Left hindlimb (tissue), 1 donor: ENCODE data around the gene PPM1M.
"Not testable (repeated sequence)": the region's sequence is repeated elsewhere in the genome, so short reads cannot be mapped to it uniquely, and the experiment has no call there.

Experiments used
- DNase-seq: peaks from one replicate; pipeline ENCODE4 v3.0.0-alpha.2; 2018

Gene PPM1M

DNA sequence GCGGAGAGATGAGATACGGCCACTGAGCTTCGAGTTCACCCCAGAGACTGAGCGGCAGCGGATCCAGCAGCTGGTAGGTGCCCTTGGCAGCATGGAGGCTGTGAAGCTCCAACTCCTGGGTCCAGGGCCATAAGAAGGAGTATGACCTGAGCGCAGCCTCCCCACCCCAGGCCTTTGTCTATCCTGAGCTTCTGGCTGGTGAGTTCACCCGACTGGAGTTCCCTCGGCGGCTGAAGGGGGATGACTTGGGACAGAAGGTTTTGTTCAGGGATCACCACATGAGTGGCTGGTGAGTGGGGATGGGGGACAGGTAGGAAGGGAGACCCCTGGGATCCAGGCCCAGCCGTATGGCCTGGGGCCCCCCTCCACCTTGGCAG, 2.6 kb downstream of the PPM1M start:
- DNase-seq, result no peak

GRCh38 chr3:52248816-52249547, 3.4 kb downstream of the PPM1M start:
- DNase-seq, result no peak

DNA sequence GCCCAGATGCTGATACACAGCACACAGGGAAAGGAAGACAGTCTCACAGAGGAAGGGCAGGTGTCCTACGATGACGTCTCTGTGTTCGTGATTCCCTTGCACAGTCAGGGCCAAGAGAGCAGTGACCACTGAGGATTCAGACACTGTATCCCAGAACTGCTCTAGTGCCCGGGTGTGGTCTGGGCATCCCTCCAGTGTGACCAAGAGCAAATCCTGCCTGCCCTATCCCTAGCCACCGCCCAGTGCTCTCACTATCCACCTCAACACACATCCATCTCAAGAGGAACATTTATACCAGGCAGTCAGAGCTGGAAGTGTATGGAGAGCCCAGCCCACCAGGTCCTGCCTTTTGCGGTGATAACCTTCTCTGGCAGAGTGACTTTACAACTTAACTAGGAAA, 4.1 kb downstream of the PPM1M start:
- DNase-seq, result no peak

GRCh38 chr3:52250122-52250521, 4.6 kb downstream of the PPM1M start:
- DNase-seq, result no peak

GRCh38 chr3:52253314-52254304, 8.1 kb downstream of the PPM1M start:
- DNase-seq, result no peak

GRCh38 chr3:52254608-52255007, 9.0 kb downstream of the PPM1M start:
- DNase-seq, result no peak

GRCh38 chr3:52256159-52256558, 10.6 kb downstream of the PPM1M start:
- DNase-seq, result no peak

DNA sequence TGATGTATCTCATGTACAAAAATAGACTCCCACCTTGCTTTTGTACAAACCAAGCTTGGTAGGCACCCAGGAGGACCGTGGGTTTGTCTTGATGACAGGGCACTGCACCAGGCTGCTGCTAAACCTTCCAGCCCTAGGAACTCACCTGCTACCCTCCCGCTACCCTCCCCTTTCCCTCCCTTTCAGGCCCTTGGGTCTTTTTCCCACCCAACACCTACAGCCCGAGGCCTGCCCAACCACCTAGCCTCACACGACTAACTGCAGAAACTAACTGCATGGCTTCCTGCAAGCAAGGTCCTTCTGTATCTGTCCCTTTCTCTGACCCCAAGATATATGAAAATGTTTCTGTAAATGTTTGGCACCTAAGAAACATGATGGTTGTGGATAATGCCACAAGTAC, 11.1 kb downstream of the PPM1M start:
- no peak for DNase-seq

DNA sequence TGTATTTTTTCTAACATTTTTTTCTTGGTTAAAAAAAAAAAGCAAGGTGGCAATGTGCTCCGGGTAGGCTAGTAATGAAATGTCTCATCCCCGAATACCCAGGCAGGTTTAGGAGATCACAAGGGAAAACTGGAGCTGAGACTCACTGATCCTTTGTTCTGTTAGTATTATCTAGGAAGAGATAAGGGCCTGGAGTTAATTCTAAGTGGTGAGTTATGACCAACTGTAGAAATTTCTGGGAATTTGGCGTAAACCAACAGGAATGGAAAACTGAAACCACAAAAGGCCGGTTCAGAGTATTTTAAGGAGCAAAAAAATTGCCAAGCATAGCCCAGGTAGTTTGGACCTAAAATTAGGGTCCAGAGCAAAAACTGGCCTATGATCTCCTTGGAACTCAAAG, 12.4 kb downstream of the PPM1M start:
- DNase-seq, result no peak

GRCh38 chr3:52259035-52259434, 13.5 kb downstream of the PPM1M start:
- DNase-seq, result no peak

DNA sequence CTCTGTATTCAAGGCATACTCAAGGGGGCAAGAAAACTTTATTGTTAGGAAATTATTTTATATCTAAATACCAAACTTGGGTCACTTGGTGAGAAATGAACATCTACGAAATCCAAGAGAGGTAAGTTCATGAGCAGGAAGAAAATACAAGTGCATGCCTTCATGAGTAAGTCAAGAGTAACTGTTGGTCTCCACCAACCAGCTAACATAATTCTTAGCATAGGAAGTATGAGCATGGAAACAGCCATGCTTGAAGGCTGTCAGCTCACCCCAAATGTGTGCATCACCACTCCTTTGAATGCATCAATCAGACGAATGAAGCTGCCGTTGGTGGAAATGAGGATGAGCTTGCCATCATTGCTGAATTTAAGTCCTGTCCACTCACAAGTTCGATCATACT, 13.9 kb downstream of the PPM1M start:
- DNase-seq, result no peak

DNA sequence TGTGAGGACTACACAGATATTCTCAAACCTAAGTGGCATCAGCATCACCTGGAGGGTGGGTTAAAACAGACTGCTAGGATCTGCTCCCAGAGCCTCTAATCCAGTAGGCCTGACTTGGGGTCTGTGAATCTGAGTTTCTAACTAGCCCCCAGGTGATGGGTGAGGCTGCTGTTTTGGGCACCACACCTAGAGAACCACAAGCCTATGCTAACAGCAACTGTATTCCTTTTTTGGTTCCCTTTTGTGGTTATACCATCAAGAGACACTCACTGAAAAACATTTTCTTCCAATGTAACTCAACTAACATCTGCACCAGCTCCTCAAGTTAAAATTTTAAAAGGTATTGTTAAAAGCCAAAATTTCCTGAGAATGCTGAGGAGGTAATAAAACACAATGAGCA, 16.9 kb downstream of the PPM1M start:
- DNase-seq, result no peak

DNA sequence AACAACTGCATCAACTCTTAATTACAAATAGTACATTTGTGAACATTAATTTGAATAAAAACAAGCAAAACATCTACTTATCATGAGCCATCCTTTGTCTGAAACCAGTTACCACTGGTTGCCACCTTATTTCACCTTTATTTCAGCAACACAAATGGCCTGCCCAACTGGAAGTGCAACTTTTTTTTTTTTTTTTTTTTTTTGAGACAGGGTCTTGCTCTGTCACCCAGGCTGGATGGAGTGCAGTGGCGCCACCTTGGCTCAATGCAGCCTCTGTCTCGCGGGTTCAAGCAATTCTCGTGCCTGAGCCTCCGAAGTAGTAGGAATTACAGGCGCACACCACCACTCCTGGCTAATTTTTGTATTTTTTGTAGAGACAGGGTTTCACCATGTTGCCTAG, 19.8 kb downstream of the PPM1M start:
- DNase-seq, result no peak

DNA sequence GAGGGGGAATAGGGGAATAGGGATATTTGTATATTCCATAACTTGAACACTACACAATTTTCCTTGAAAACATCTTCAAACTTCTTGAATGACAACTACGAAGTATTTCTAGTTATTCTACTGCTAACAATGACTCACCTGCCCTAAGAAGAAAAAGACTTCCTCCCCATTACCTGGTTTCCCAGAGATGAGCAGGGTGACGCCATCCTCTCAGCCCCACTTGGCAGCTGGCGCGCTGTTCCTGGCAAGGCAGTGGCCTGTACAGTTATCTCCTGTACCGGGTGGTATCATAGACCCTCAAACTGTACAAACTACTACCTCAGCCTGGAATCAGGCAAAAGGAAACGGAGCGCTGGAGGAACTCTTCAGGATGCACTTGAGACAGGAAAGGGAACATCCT, 22.5 kb downstream of the PPM1M start:
- no peak for DNase-seq

GRCh38 chr3:52269776-52270175, 24.2 kb downstream of the PPM1M start:
- no peak for DNase-seq

DNA sequence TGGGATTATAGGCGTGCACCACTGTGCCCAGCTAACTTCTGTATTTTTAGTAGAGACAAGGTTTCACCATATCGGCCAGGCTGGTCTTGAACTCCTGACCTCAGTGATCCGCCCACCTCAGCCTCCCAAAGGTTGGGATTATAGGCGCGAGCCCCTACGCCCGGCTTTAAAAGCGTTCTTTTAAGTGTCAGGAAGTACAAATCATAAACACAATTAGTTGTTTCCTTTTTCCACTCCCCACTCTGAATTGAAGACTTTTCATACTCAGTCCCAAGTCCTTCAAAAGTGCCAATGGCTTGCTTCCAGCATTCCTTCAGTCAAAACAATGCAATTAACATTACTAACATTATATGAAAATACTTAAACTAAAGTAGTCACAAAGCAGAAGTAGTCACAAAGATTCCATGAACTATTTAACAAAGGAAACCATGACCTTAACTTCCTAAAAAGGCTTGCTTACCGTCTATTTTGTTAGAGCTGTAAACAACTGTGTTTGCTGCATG, 24.7 kb downstream of the PPM1M start:
- DNase-seq, result no peak

- not testable (repeated sequence) for DNase-seq
These were observed 26.6 kb downstream of the PPM1M start for GRCh38 chr3:52272172-52272571.

DNA sequence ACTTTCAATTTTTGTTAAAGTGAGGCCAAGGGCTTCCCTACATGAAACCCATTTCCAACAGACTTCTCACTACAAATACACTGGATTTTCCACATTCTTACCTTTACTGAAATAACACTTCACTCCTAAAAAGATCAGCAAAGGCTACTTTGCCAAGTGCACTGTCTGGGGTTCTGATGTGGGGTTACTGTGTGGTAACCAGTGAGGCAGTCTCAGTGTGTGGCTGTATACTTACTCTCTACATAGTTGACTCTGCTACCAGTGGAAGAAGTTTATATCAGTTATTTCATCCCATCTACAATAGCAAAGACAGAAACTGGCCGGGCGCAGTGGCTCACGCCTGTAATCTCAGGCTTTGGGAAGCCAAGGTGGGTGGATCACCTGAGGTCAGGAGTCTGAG, 27.3 kb downstream of the PPM1M start:
- DNase-seq, result no peak

- DNase-seq, result not testable (repeated sequence)
These were observed 29.2 kb downstream of the PPM1M start for GRCh38 chr3:52274781-52275180.

- peak; percentile 79 for DNase-seq
These were observed 31.8 kb downstream of the PPM1M start for GRCh38 chr3:52277071-52277964.

GRCh38 chr3:52277972-52278509, 32.5 kb downstream of the PPM1M start:
- DNase-seq, result no peak

DNA sequence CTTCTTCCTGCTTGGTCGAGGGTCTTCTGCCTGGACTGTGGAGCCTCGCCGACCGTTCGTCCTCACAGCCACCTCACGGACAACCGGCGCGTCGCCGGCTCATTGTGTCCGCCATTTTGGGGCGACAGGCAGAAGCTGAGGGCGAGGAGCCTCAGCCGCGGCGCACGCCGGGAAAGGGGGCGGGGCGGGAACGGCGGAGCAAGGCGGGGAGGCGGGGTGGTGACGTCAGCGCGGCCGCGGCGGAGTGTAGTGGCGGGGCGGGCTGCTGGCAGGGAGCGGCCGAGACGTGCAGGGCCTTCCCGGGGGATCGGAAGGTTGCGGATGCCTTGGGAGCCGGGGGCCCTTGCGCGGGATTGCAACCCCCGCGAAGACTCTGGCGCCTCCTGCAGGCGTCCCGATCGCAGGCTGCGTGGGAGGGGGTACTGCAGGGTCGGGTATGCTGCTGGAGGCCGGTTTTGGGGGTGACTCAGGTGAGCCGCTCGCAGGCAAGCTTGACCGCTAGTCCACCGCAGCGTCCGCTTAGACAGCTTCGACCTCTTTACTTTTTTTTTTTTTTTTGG, 33.0 kb downstream of the PPM1M start, which contains the start of gene WDR82:
Gene WDR82 (minus strand): TSS at position 140 of the 560 bp plus-strand sequence. CDS start 288 bp downstream, outside the sequence.
- peak; percentile 98 for DNase-seq
